SK-N-SH (cell line): ENCODE data around the gene WDFY2.

Experiments
- ELF1 ChIP-seq: IDR thresholded peaks from 2 replicates; pipeline ENCODE4 v1.4.0; 2012
- EZH2phosphoT487 ChIP-seq: fragments of 200-600 bp; sonication (generic); IDR thresholded peaks from 2 replicates; pipeline ENCODE4 v1.6.1; 2017; ENCODE audit warnings: low read depth, mixed run types, mild to moderate bottlenecking, antibody characterized with exemption, moderate library complexity, borderline replicate concordance
- NRF1 ChIP-seq: IDR thresholded peaks from 2 replicates; pipeline ENCODE4 v1.6.1; 2012; ENCODE audit warnings: low read depth, mild to moderate bottlenecking, low read length
- POLR2AphosphoS5 ChIP-seq: IDR thresholded peaks from 2 replicates; pipeline ENCODE4 v1.6.1; 2012; ENCODE audit warnings: low read depth, low read length
- TAF1 ChIP-seq: IDR thresholded peaks from 2 replicates; pipeline ENCODE4 v1.6.1; 2012; ENCODE audit warnings: low read depth, mild to moderate bottlenecking, low read length, moderate library complexity, borderline replicate concordance
- TF ChIP-seq, protein P1 (sequence below): fragments of 200-600 bp; sonication (generic); IDR thresholded peaks from 2 replicates; pipeline ENCODE4 v1.6.1; 2017; ENCODE audit warnings: antibody characterized with exemption, mild to moderate bottlenecking, moderate library complexity
- TF ChIP-seq, protein P2 (sequence below): IDR thresholded peaks from 2 replicates; pipeline ENCODE4 v1.6.1; 2012; ENCODE audit warnings: mild to moderate bottlenecking, low read depth, low read length, moderate library complexity
- TF ChIP-seq, protein P3 (sequence below): IDR thresholded peaks from 2 replicates; pipeline ENCODE4 v1.4.0; 2012; ENCODE audit warnings: low read depth, borderline replicate concordance

DNA sequence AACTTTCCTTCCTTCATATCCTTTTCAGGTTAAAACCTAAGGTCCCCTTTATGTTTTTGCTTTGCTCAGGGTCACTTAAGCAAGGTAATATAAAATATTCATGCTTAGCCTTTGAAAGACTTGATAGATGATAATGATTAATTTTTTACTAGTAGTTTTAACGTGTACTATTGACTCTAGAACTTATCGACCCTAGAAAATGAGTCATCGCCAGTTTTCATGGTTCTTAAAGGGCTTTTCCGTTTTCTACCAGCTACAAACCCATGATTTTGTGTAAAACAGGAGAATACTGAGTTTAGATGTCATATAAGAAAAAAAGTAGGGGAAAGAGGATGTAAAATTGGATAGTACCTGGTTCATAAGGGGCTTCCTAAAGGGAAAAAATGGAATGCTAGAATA, 144.0 kb downstream of the WDFY2 start:
- TF ChIP-seq, protein P1, sequence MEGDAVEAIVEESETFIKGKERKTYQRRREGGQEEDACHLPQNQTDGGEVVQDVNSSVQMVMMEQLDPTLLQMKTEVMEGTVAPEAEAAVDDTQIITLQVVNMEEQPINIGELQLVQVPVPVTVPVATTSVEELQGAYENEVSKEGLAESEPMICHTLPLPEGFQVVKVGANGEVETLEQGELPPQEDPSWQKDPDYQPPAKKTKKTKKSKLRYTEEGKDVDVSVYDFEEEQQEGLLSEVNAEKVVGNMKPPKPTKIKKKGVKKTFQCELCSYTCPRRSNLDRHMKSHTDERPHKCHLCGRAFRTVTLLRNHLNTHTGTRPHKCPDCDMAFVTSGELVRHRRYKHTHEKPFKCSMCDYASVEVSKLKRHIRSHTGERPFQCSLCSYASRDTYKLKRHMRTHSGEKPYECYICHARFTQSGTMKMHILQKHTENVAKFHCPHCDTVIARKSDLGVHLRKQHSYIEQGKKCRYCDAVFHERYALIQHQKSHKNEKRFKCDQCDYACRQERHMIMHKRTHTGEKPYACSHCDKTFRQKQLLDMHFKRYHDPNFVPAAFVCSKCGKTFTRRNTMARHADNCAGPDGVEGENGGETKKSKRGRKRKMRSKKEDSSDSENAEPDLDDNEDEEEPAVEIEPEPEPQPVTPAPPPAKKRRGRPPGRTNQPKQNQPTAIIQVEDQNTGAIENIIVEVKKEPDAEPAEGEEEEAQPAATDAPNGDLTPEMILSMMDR: no peak
- TF ChIP-seq, protein P2, sequence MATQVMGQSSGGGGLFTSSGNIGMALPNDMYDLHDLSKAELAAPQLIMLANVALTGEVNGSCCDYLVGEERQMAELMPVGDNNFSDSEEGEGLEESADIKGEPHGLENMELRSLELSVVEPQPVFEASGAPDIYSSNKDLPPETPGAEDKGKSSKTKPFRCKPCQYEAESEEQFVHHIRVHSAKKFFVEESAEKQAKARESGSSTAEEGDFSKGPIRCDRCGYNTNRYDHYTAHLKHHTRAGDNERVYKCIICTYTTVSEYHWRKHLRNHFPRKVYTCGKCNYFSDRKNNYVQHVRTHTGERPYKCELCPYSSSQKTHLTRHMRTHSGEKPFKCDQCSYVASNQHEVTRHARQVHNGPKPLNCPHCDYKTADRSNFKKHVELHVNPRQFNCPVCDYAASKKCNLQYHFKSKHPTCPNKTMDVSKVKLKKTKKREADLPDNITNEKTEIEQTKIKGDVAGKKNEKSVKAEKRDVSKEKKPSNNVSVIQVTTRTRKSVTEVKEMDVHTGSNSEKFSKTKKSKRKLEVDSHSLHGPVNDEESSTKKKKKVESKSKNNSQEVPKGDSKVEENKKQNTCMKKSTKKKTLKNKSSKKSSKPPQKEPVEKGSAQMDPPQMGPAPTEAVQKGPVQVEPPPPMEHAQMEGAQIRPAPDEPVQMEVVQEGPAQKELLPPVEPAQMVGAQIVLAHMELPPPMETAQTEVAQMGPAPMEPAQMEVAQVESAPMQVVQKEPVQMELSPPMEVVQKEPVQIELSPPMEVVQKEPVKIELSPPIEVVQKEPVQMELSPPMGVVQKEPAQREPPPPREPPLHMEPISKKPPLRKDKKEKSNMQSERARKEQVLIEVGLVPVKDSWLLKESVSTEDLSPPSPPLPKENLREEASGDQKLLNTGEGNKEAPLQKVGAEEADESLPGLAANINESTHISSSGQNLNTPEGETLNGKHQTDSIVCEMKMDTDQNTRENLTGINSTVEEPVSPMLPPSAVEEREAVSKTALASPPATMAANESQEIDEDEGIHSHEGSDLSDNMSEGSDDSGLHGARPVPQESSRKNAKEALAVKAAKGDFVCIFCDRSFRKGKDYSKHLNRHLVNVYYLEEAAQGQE: no peak
- TF ChIP-seq TAF1 (no peak), NRF1 (no peak), EZH2phosphoT487 (no peak), ELF1 (no peak), POLR2AphosphoS5 (no peak)
- TF ChIP-seq, protein P3, sequence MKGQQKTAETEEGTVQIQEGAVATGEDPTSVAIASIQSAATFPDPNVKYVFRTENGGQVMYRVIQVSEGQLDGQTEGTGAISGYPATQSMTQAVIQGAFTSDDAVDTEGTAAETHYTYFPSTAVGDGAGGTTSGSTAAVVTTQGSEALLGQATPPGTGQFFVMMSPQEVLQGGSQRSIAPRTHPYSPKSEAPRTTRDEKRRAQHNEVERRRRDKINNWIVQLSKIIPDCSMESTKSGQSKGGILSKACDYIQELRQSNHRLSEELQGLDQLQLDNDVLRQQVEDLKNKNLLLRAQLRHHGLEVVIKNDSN: no peak
